ENCODE measurements around the gene KLHL5. TPM values are rescaled to one million over a fixed set of nuclear protein-coding genes. Genes with fewer than 3 reads are reported as not detected.
A peak's percentile ranks its signal among the peaks of the same experiment; 100 is the strongest.

The KLHL5 gene
- total RNA-seq, 1 donor from 2014 or later = 61.5 TPM

GRCh38 chr4:39036172-39036571 lies 25.9 kb upstream of the KLHL5 start:
- POLR2A ChIA-PET = interaction anchor here (0.5 to 14.9 kb wide), 2 partner anchors 8 to 585 kb away, joined by 3 to 215 read pairs; no protein-coding TSS in a partner anchor
- no peak overlapping the region for H3K4me3 Mint-ChIP-seq
- DNase-seq (no peak), ATAC-seq (ENCODE audit: low read depth) (no peak)
- no peak for TF ChIP-seq CTCF (IDR thresholded peaks at IDR 0.05)
- peak overlapping the region; percentile 59 for H3K27ac Mint-ChIP-seq
- H3K9me3 Mint-ChIP-seq = no peaks in the 10 kb centered on the region
- no peaks in the 10 kb centered on the region for H3K27me3 Mint-ChIP-seq
- H3K4me1 Mint-ChIP-seq = peaks cover 56% of the 10 kb centered on the region
- intact Hi-C loops (cut with micrococcal nuclease) = loop anchor here (10.0 kb wide), 2 partner anchors 1159 to 1269 kb away; partner anchors contain the start of gene RHOH
- H3K36me3 Mint-ChIP-seq (ENCODE audit: low read depth) = no peaks in the 10 kb centered on the region
- CTCF ChIA-PET = no interaction called here

- H3K27me3 Mint-ChIP-seq = no peaks in the 10 kb centered on the region
- ATAC-seq (ENCODE audit: low read depth) = no peak
- H3K27ac Mint-ChIP-seq = peak overlapping the region; percentile 82
- intact Hi-C loops (cut with micrococcal nuclease) = loop anchor here (10.0 kb wide), 2 partner anchors 1157 to 1267 kb away; partner anchors contain the start of gene RHOH
- no peaks in the 10 kb centered on the region for H3K36me3 Mint-ChIP-seq (ENCODE audit: low read depth)
- no peak for DNase-seq
- POLR2A ChIA-PET = interaction anchor here (0.8 to 1.2 kb wide), 2 partner anchors 44 to 52 kb away, joined by 3 to 5 read pairs; no protein-coding TSS in a partner anchor
- CTCF ChIA-PET = interaction anchor here (0.9 kb wide), 1 partner anchor 10 kb away, joined by 4 read pairs; no protein-coding TSS in a partner anchor
- H3K4me3 Mint-ChIP-seq = no peak overlapping the region
- no peak for TF ChIP-seq CTCF (IDR thresholded peaks at IDR 0.05)
- peaks cover 63% of the 10 kb centered on the region for H3K4me1 Mint-ChIP-seq
- H3K9me3 Mint-ChIP-seq = no peaks in the 10 kb centered on the region
Observed at GRCh38 chr4:39037491-39037825, 24.6 kb upstream of the KLHL5 start.

- TF ChIP-seq CTCF (IDR thresholded peaks at IDR 0.05) = no peak
- POLR2A ChIA-PET = interaction anchor here (1.6 kb wide), 1 partner anchor 8 kb away, joined by 4 read pairs; no protein-coding TSS in a partner anchor
- DNase-seq = no peak
- ATAC-seq (ENCODE audit: low read depth) = no peak
- Mint-ChIP-seq H3K9me3 (no peaks in the 10 kb centered on the region), H3K4me1 (peaks cover 60% of the 10 kb centered on the region), H3K27ac (peak overlapping the region; percentile 82), H3K27me3 (no peaks in the 10 kb centered on the region), H3K36me3 (ENCODE audit: low read depth) (no peaks in the 10 kb centered on the region), H3K4me3 (no peak overlapping the region)
- CTCF ChIA-PET = interaction anchor here (0.9 kb wide), 1 partner anchor 10 kb away, joined by 4 read pairs; no protein-coding TSS in a partner anchor
- intact Hi-C loops (cut with micrococcal nuclease) = loop anchor here (10.0 kb wide), 2 partner anchors 1157 to 1267 kb away; partner anchors contain the start of gene RHOH
Observed at GRCh38 chr4:39037941-39038340, 24.1 kb upstream of the KLHL5 start.

GRCh38 chr4:39039108-39039507 lies 22.9 kb upstream of the KLHL5 start:
- H3K36me3 Mint-ChIP-seq (ENCODE audit: low read depth) = no peaks in the 10 kb centered on the region
- DNase-seq (no peak), ATAC-seq (ENCODE audit: low read depth) (no peak)
- ChIA-PET POLR2A (interaction anchor here (1.6 kb wide), 1 partner anchor 9 kb away, joined by 4 read pairs; no protein-coding TSS in a partner anchor), CTCF (no interaction called here)
- H3K27ac Mint-ChIP-seq = no peak overlapping the region
- H3K4me1 Mint-ChIP-seq = peaks cover 65% of the 10 kb centered on the region
- no peak overlapping the region for H3K4me3 Mint-ChIP-seq
- no peaks in the 10 kb centered on the region for H3K9me3 Mint-ChIP-seq
- no peak for TF ChIP-seq CTCF (IDR thresholded peaks at IDR 0.05)
- intact Hi-C loops (cut with micrococcal nuclease) = loop anchor here (10.0 kb wide), 2 partner anchors 1156 to 1266 kb away; partner anchors contain the start of gene RHOH
- H3K27me3 Mint-ChIP-seq = no peaks in the 10 kb centered on the region

- H3K27me3 Mint-ChIP-seq = no peaks in the 10 kb centered on the region
- H3K27ac Mint-ChIP-seq = peak overlapping the region; percentile 72
- H3K4me3 Mint-ChIP-seq = peak overlapping the region; percentile 3
- no peak for ATAC-seq (ENCODE audit: low read depth)
- H3K4me1 Mint-ChIP-seq = peaks cover 61% of the 10 kb centered on the region
- intact Hi-C loops (cut with micrococcal nuclease) = loop anchor here (5.0 to 10.0 kb wide), 3 partner anchors 380 to 592 kb away; partner anchors contain the start of genes KLF3, LIAS, RPL9 and SMIM14
- no peaks in the 10 kb centered on the region for H3K9me3 Mint-ChIP-seq
- DNase-seq = no peak
- peaks cover 11% of the 10 kb centered on the region for H3K36me3 Mint-ChIP-seq (ENCODE audit: low read depth)
- TF ChIP-seq CTCF (IDR thresholded peaks at IDR 0.05) = no peak
- ChIA-PET POLR2A (interaction anchor here (0.7 to 8.3 kb wide), 3 partner anchors 13 to 270 kb away, joined by 4 to 215 read pairs (median 73); partner anchors contain the start of gene TMEM156), CTCF (no interaction called here)
Observed at GRCh38 chr4:39042366-39042765, 19.7 kb upstream of the KLHL5 start.
